Stomach (tissue), 4 donors: ENCODE data around the gene DNAJC8.

ENCODE experiments used
- EP300 ChIP-seq: sonication (generic); formaldehyde crosslinking; IDR thresholded peaks from one replicate; pipeline ENCODE4 v1.6.1; 2017; ENCODE audit warnings: antibody characterized with exemption
- TF ChIP-seq, protein P1 (sequence below), 7 experiments: fragments of 450-650 bp in 4 of 7; fragments of 200-600 bp in 3 of 7; sonication (generic) in 3 of 7; IDR thresholded peaks; one replicate each; pipeline ENCODE4 v1.5.1; 2016 to 2019; ENCODE audit warnings: antibody characterized with exemption in 7 of 7, control low read depth in 2 of 7, mild to moderate bottlenecking in 1 of 7

DNA sequence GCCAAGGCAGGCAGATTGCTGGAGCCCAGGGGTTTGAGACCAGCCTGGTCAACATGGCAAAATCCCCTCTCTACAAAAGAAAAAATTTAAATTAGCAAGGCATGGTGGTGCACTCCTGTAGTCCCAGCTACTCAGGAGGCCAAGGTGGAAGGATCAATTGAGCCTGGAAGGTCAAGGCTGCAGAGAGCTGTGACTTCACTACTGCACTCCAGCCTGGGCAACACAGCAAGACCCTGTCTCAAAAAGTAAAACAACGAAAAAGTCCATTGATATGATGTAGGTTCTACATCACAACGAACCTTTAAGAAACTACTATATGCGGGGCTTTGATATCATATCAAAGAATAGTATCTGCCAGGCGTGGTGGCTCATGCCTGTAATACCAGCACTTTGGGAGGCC is 77.2 kb downstream of the DNAJC8 start:
- TF ChIP-seq, protein P1, sequence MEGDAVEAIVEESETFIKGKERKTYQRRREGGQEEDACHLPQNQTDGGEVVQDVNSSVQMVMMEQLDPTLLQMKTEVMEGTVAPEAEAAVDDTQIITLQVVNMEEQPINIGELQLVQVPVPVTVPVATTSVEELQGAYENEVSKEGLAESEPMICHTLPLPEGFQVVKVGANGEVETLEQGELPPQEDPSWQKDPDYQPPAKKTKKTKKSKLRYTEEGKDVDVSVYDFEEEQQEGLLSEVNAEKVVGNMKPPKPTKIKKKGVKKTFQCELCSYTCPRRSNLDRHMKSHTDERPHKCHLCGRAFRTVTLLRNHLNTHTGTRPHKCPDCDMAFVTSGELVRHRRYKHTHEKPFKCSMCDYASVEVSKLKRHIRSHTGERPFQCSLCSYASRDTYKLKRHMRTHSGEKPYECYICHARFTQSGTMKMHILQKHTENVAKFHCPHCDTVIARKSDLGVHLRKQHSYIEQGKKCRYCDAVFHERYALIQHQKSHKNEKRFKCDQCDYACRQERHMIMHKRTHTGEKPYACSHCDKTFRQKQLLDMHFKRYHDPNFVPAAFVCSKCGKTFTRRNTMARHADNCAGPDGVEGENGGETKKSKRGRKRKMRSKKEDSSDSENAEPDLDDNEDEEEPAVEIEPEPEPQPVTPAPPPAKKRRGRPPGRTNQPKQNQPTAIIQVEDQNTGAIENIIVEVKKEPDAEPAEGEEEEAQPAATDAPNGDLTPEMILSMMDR (IDR thresholded peaks at IDR 0.05), result no peak
- no peak for TF ChIP-seq EP300
